ENCODE data around the gene CIB4.
"Not testable (repeated sequence)": the region's sequence is repeated elsewhere in the genome, so short reads cannot be mapped to it uniquely, and the experiment has no call there.

Gene CIB4

GRCh38 chr2:26666671-26667070, 25.5 kb upstream of the CIB4 start:
- DNase-seq (ENCODE audit: low read depth in 2 of 2): no peak

- not testable (repeated sequence) for DNase-seq (ENCODE audit: low read depth in 2 of 2)
Observed at GRCh38 chr2:26665296-26665695, 24.1 kb upstream of the CIB4 start.

GRCh38 chr2:26660363-26660962, 19.3 kb upstream of the CIB4 start:
- no peak for DNase-seq (ENCODE audit: low read depth in 2 of 2)

GRCh38 chr2:26658691-26659346, 17.7 kb upstream of the CIB4 start:
- no peak for DNase-seq (ENCODE audit: low read depth in 2 of 2)

- no peak for DNase-seq (ENCODE audit: low read depth in 2 of 2)
Observed at GRCh38 chr2:26657265-26657664, 16.1 kb upstream of the CIB4 start.

GRCh38 chr2:26655611-26656195, 14.5 kb upstream of the CIB4 start:
- no peak for DNase-seq (ENCODE audit: low read depth in 2 of 2)

GRCh38 chr2:26655120-26655519, 14.0 kb upstream of the CIB4 start:
- DNase-seq (ENCODE audit: low read depth in 2 of 2): not testable (repeated sequence)

GRCh38 chr2:26654061-26654340, 12.8 kb upstream of the CIB4 start:
- no peak for DNase-seq (ENCODE audit: low read depth in 2 of 2)

- no peak for DNase-seq (ENCODE audit: low read depth in 2 of 2)
Observed at GRCh38 chr2:26653207-26654060, 12.3 kb upstream of the CIB4 start.

GRCh38 chr2:26652361-26653041, 11.3 kb upstream of the CIB4 start:
- no peak for DNase-seq (ENCODE audit: low read depth in 2 of 2)

GRCh38 chr2:26651799-26652198, 10.6 kb upstream of the CIB4 start:
- no peak for DNase-seq (ENCODE audit: low read depth in 2 of 2)

- no peak for DNase-seq (ENCODE audit: low read depth in 2 of 2)
Observed at GRCh38 chr2:26651470-26651771, 10.3 kb upstream of the CIB4 start.

- no peak for DNase-seq (ENCODE audit: low read depth in 2 of 2)
Observed at GRCh38 chr2:26650713-26651469, 9.7 kb upstream of the CIB4 start.

- no peak for DNase-seq (ENCODE audit: low read depth in 2 of 2)
Observed at GRCh38 chr2:26649992-26650712, 9.0 kb upstream of the CIB4 start.

GRCh38 chr2:26649322-26649721, 8.2 kb upstream of the CIB4 start:
- DNase-seq (ENCODE audit: low read depth in 2 of 2): no peak

GRCh38 chr2:26648516-26648915, 7.3 kb upstream of the CIB4 start:
- no peak for DNase-seq (ENCODE audit: low read depth in 2 of 2)

GRCh38 chr2:26647981-26648380, 6.8 kb upstream of the CIB4 start:
- no peak for DNase-seq (ENCODE audit: low read depth in 2 of 2)

GRCh38 chr2:26646986-26647672, 6.0 kb upstream of the CIB4 start:
- DNase-seq (ENCODE audit: low read depth in 2 of 2): no peak

GRCh38 chr2:26645762-26646161, 4.6 kb upstream of the CIB4 start:
- no peak for DNase-seq (ENCODE audit: low read depth in 2 of 2)

GRCh38 chr2:26644188-26644835, 3.1 kb upstream of the CIB4 start:
- no peak for DNase-seq (ENCODE audit: low read depth in 2 of 2)

Measured in stimulated activated CD4-positive, alpha-beta T cell treated with anti-CD3 and anti-CD28 coated beads, Interleukin-4, amount 100 ng/mL, for 48 hours (primary cell).